Esophagus muscularis mucosa (tissue), 4 donors: ENCODE data around the gene TTBK1. TPM values are rescaled to one million over a fixed set of nuclear protein-coding genes. Genes with fewer than 3 reads are reported as not detected.

Experiments used
- DNase-seq: peaks from one replicate; pipeline ENCODE4 v3.0.0-alpha.2; 2017; ENCODE audit errors: extremely low spot score
- H3K27ac ChIP-seq, 4 donors: fragments of 200-600 bp; sonication (generic); replicated peaks in 1 of 4; 1 replicate in 3 of 4; 2 replicates in 1 of 4; pipeline ENCODE4 v1.5.1; 2016 to 2019; ENCODE audit warnings: mild to moderate bottlenecking in 1 of 4
- H3K27me3 ChIP-seq, 4 donors: fragments of 200-600 bp; sonication (generic); one replicate each; pipeline versions ENCODE4 v1.5.1 to v1.6.0; 2016 to 2019
- H3K36me3 ChIP-seq, 4 donors: fragments of 200-600 bp; sonication (generic); one replicate each; pipeline ENCODE4 v1.5.1; 2016 to 2019
- H3K4me1 ChIP-seq, 4 donors: fragments of 200-600 bp; sonication (generic); one replicate each; pipeline ENCODE4 v1.5.1; 2016 to 2019
- H3K4me3 ChIP-seq, 4 donors: fragments of 200-600 bp; sonication (generic); 1 replicate in 2 of 4; 2 replicates in 2 of 4; pipeline ENCODE4 v1.5.1; 2016 to 2019; ENCODE audit warnings: mild to moderate bottlenecking in 4 of 4, moderate library complexity in 1 of 4
- H3K9me3 ChIP-seq, 4 donors: fragments of 200-600 bp; sonication (generic); 1 replicate in 3 of 4; 2 replicates in 1 of 4; pipeline ENCODE4 v1.5.1; 2016 to 2019
- EP300 ChIP-seq: sonication (generic); formaldehyde crosslinking; IDR thresholded peaks from one replicate; pipeline ENCODE4 v1.6.1; 2017; ENCODE audit warnings: antibody characterized with exemption
- POLR2A ChIP-seq: fragments of 450-650 bp; IDR thresholded peaks from one replicate; pipeline ENCODE4 v1.6.1; 2017; ENCODE audit warnings: antibody characterized with exemption, moderate library complexity, mild to moderate bottlenecking, low read depth
- POLR2AphosphoS5 ChIP-seq, 2 donors: sonication (generic); formaldehyde crosslinking; IDR thresholded peaks; one replicate each; pipeline ENCODE4 v1.6.1; 2017; ENCODE audit warnings: antibody characterized with exemption in 2 of 2
- WGBS: methylation state at CpG from one replicate; pipeline ENCODE4 v1.1.5; 2018; 5-methylcytosine and 5-hydroxymethylcytosine counted together
- intact Hi-C: fragments of 100-400 bp; cut with DNase I; formaldehyde crosslinking; loops from one replicate; pipeline ENCODE4 v1.15.1; 2023
- small RNA-seq, 3 donors: library from RNA; depleted of rRNA; stranded (forward); fragments of <200 nt; gene quantifications; one replicate each; pipeline ENCODE3, GENCODE V24; 2016
- total RNA-seq, 4 donors: library from RNA; depleted of rRNA; stranded (reverse); fragments of >200 nt; gene quantifications; one replicate each; pipeline versions ENCODE4 v1.1.0 to v1.2.1, GENCODE V29; 2016
- TF ChIP-seq, protein P1 (sequence below), 3 experiments: fragments of 200-600 bp in 2 of 3; fragments of 450-650 bp in 1 of 3; sonication (generic) in 2 of 3; IDR thresholded peaks; one replicate each; pipeline ENCODE4 v1.5.1; 2017 to 2019; ENCODE audit warnings: antibody characterized with exemption in 3 of 3, mild to moderate bottlenecking in 2 of 3, moderate library complexity in 1 of 3

TTBK1 gene
- total RNA-seq, 4 donors from 2014 or later = under 0.01 to 0.29 (median 0.03) TPM

DNA sequence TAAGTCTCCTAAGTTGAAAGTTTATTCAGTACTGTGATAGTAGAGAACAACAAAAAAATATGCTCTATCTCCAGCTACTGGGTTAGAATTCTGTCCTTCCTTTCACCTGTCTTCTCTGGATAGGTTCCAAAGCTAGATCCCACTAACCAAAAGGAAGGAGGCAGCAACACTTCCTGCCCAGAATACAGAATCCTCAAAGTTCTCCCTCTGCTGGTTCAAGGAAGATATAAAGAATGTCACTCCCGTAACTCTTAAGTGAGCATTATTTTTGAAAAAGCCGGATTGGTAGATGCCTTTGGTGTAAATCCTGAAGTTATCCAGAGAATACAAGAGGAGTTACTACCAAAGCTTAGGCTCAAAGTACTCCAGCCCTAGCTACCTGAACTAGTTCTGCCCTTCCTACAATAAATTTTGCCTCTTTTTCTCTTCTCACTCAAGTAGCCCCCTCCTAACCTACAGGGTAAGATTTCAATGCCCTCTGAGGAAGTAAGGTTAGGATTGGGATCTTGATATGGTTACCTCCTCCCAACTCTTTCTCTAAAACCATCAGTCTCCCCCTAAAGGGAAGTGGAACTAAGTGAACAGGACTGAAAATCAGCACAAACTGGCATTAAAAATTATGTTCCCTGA lies 91.3 kb downstream of the TTBK1 start:
- Histone ChIP-seq H3K4me1 (peaks cover 0 to 7% (median 3%) of the 10 kb centered on the region in 4 donors), H3K27me3 (no peaks in the 10 kb centered on the region), H3K9me3 (no peaks in the 10 kb centered on the region), H3K27ac (no peak overlapping the region), H3K36me3 (peaks cover 7 to 37% (median 28%) of the 10 kb centered on the region in 4 donors), H3K4me3 (no peak overlapping the region)
- TF ChIP-seq POLR2A = no peak
- TF ChIP-seq, protein P1, sequence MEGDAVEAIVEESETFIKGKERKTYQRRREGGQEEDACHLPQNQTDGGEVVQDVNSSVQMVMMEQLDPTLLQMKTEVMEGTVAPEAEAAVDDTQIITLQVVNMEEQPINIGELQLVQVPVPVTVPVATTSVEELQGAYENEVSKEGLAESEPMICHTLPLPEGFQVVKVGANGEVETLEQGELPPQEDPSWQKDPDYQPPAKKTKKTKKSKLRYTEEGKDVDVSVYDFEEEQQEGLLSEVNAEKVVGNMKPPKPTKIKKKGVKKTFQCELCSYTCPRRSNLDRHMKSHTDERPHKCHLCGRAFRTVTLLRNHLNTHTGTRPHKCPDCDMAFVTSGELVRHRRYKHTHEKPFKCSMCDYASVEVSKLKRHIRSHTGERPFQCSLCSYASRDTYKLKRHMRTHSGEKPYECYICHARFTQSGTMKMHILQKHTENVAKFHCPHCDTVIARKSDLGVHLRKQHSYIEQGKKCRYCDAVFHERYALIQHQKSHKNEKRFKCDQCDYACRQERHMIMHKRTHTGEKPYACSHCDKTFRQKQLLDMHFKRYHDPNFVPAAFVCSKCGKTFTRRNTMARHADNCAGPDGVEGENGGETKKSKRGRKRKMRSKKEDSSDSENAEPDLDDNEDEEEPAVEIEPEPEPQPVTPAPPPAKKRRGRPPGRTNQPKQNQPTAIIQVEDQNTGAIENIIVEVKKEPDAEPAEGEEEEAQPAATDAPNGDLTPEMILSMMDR (IDR thresholded peaks at IDR 0.05) = peak; percentile 57 to 60 (median 58)
- no peak for DNase-seq
- 50% methylated on average over 2 of the region's 2 CpGs for WGBS
- intact Hi-C loops = loop anchor here (1.0 kb wide), 1 partner anchor 71 kb away; no protein-coding TSS in a partner anchor

DNA sequence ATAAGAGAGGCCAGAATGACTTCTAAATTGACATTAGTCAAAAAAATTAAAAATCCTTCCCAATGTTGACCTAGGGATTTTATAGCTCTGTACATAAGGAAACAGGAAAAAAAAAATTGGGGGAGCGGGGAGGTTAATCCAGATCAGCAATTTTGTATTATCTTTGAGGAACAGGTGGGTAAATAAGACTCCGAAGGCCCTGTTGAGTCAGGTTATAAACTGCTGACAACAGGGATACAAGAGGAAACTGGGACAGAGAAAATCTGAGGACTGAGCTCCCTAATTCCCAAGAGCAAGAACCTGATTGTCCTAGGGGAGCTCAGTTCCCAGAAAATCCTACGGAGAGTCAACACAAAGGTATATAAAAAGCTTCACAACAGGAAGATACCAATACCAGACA lies 92.2 kb downstream of the TTBK1 start:
- WGBS = 88% methylated on average over 3 of the region's 3 CpGs
- TF ChIP-seq EP300 = no peak
- TF ChIP-seq, protein P1 (IDR thresholded peaks at IDR 0.05) = no peak
- no peak for TF ChIP-seq POLR2A
- TF ChIP-seq POLR2AphosphoS5 (IDR thresholded peaks at IDR 0.05) = no peak
- peaks cover 0 to 7% (median 3%) of the 10 kb centered on the region in 4 donors for H3K4me1 ChIP-seq
- H3K27me3 ChIP-seq = no peaks in the 10 kb centered on the region
- intact Hi-C loops = no loop called here
- no peaks in the 10 kb centered on the region for H3K9me3 ChIP-seq
- no peak overlapping the region for H3K4me3 ChIP-seq
- H3K36me3 ChIP-seq = peaks cover 15 to 46% (median 37%) of the 10 kb centered on the region in 4 donors
- no peak for DNase-seq
- no peak overlapping the region for H3K27ac ChIP-seq

DNA sequence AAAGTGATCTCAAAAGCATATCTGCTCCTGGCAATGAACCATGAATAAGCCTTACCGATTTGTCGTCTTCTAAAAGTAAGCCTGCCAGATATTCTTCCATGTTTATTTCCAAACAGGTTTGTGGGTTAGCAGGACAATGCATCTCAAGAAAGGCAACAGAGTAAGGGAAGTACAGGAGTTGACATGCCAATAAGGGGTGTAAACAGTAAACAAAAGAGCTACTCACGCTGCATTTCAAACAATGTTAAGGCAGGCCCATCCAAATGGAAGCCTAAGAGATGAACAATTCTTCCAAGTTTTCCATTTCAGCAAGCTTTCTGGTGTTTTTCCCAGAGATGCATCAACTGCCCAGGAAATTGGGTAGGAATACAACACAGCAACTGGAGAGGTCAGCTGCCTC lies 93.1 kb downstream of the TTBK1 start:
- no peaks in the 10 kb centered on the region for H3K9me3 ChIP-seq
- peaks cover 0 to 7% (median 3%) of the 10 kb centered on the region in 4 donors for H3K4me1 ChIP-seq
- no peaks in the 10 kb centered on the region for H3K27me3 ChIP-seq
- H3K27ac ChIP-seq = no peak overlapping the region
- DNase-seq = no peak
- intact Hi-C loops = no loop called here
- peaks cover 23 to 51% (median 43%) of the 10 kb centered on the region in 4 donors for H3K36me3 ChIP-seq
- 69% methylated on average over 3 of the region's 3 CpGs for WGBS
- TF ChIP-seq POLR2A (no peak), POLR2AphosphoS5 (IDR thresholded peaks at IDR 0.05) (no peak), EP300 (no peak)
- TF ChIP-seq, protein P1 (IDR thresholded peaks at IDR 0.05) = no peak
- H3K4me3 ChIP-seq = no peak overlapping the region

Small RNA genes within 50 kb of the gene (small RNA-seq; reads per million reads assigned to genes)
- gene RPL12P47 = 0 reads per million in 3 donors

Other genes with a start within 250 kb of the TTBK1 start
- gene MEA1, start 229.5 kb upstream of the TTBK1 start, total RNA-seq = 10 to 100 TPM; 51.5 to 71.2 (median 62.8) TPM
- 100 to 1,000 TPM in 2 of 4 donors, 10 to 100 TPM in 2; 88.0 to 175 (median 98.1) TPM for gene KLHDC3, start 229.2 kb upstream of the TTBK1 start, total RNA-seq
- 10 to 100 TPM; 43.2 to 65.2 (median 51.4) TPM for gene RRP36, start 221.9 kb upstream of the TTBK1 start, total RNA-seq
- 10 to 100 TPM in 3 of 4 donors, 1 to 10 TPM in 1; 8.4 to 19.6 (median 14.4) TPM for gene CUL7, start 189.6 kb upstream of the TTBK1 start, total RNA-seq
- gene MRPL2, start 184.0 kb upstream of the TTBK1 start, total RNA-seq = 10 to 100 TPM; 25.2 to 43.6 (median 28.1) TPM
- gene KLC4, start 183.8 kb upstream of the TTBK1 start, total RNA-seq = 10 to 100 TPM; 22.9 to 37.4 (median 27.4) TPM
- gene PTK7, start 167.2 kb upstream of the TTBK1 start, total RNA-seq = 10 to 100 TPM in 1 of 4 donors, 1 to 10 TPM in 3; 6.8 to 10.8 (median 8.0) TPM
- 100 to 1,000 TPM; 111 to 183 (median 153) TPM for gene SRF, start 72.2 kb upstream of the TTBK1 start, total RNA-seq
- 10 to 100 TPM; 21.5 to 46.6 (median 33.6) TPM for gene CUL9, start 61.3 kb upstream of the TTBK1 start, total RNA-seq
- gene DNPH1, start 14.0 kb upstream of the TTBK1 start, total RNA-seq = 10 to 100 TPM; 60.5 to 70.2 (median 65.3) TPM
- gene SLC22A7, start 54.8 kb downstream of the TTBK1 start, total RNA-seq = not detected
- not detected for gene CRIP3, start 65.3 kb downstream of the TTBK1 start, total RNA-seq
- gene ZNF318, start 126.2 kb downstream of the TTBK1 start, total RNA-seq = 10 to 100 TPM; 11.1 to 17.3 (median 14.6) TPM
- gene ABCC10, start 184.1 kb downstream of the TTBK1 start, total RNA-seq = 10 to 100 TPM in 3 of 4 donors, 1 to 10 TPM in 1; 7.6 to 19.4 (median 12.5) TPM
- gene DLK2, start 212.1 kb downstream of the TTBK1 start, total RNA-seq = under 1 TPM in 2 of 4 donors, not detected in 2; 0.32 to 0.33 TPM
- 10 to 100 TPM; 19.9 to 34.4 (median 26.4) TPM for gene TJAP1, start 234.1 kb downstream of the TTBK1 start, total RNA-seq